22Rv1 (cell line): ENCODE results near the gene PARVB.

Experiments
- CTCF ChIP-seq: fragments of 450-650 bp; IDR thresholded peaks from 2 replicates; pipeline ENCODE4 v1.5.1; 2017; ENCODE audit warnings: mild to moderate bottlenecking
- ZFX ChIP-seq: fragments of 450-650 bp; IDR thresholded peaks from 2 replicates; pipeline ENCODE4 v1.6.1; 2017; ENCODE audit warnings: antibody characterized with exemption, borderline replicate concordance

GRCh38 chr22:44117746-44118145, 93.6 kb downstream of the PARVB start:
- TF ChIP-seq CTCF, result no peak
- TF ChIP-seq ZFX, result no peak
